ENCODE measurements around the gene SCUBE3.

Gene SCUBE3

GRCh38 chr6:35295036-35295435 is 81.3 kb downstream of the SCUBE3 start:
- Histone ChIP-seq H3K27ac (ENCODE audit: insufficient read depth, low read length, poor library complexity, severe bottlenecking) (no peak overlapping the region), H3K4me1 (ENCODE audit: control insufficient read depth, insufficient read depth, low read length, poor library complexity, severe bottlenecking) (peaks cover 19% of the 10 kb centered on the region), H3K9me3 (ENCODE audit: control insufficient read depth, low read length) (no peaks in the 10 kb centered on the region), H3K36me3 (ENCODE audit: control insufficient read depth, insufficient read depth, low read length) (peaks cover 51% of the 10 kb centered on the region), H3K4me3 (ENCODE audit: insufficient read depth, low read depth, low read length, poor library complexity, severe bottlenecking) (no peak overlapping the region), H3K27me3 (replicated peaks; ENCODE audit: control insufficient read depth, insufficient read depth, low read length, poor library complexity, severe bottlenecking) (no peaks in the 10 kb centered on the region)
- no peak for DNase-seq

- H3K27me3 ChIP-seq (replicated peaks; ENCODE audit: control insufficient read depth, insufficient read depth, low read length, poor library complexity, severe bottlenecking): no peaks in the 10 kb centered on the region
- no peak overlapping the region for H3K27ac ChIP-seq (ENCODE audit: insufficient read depth, low read length, poor library complexity, severe bottlenecking)
- DNase-seq: no peak
- no peak overlapping the region for H3K4me3 ChIP-seq (ENCODE audit: insufficient read depth, low read depth, low read length, poor library complexity, severe bottlenecking)
- H3K9me3 ChIP-seq (ENCODE audit: control insufficient read depth, low read length): no peaks in the 10 kb centered on the region
- peaks cover 44% of the 10 kb centered on the region for H3K36me3 ChIP-seq (ENCODE audit: control insufficient read depth, insufficient read depth, low read length)
- H3K4me1 ChIP-seq (ENCODE audit: control insufficient read depth, insufficient read depth, low read length, poor library complexity, severe bottlenecking): peaks cover 26% of the 10 kb centered on the region
Measured at GRCh38 chr6:35295521-35296315, 82.0 kb downstream of the SCUBE3 start.

- Histone ChIP-seq H3K4me1 (ENCODE audit: control insufficient read depth, insufficient read depth, low read length, poor library complexity, severe bottlenecking) (peaks cover 38% of the 10 kb centered on the region), H3K4me3 (ENCODE audit: insufficient read depth, low read depth, low read length, poor library complexity, severe bottlenecking) (no peak overlapping the region), H3K36me3 (ENCODE audit: control insufficient read depth, insufficient read depth, low read length) (peaks cover 31% of the 10 kb centered on the region), H3K9me3 (ENCODE audit: control insufficient read depth, low read length) (no peaks in the 10 kb centered on the region), H3K27ac (ENCODE audit: insufficient read depth, low read length, poor library complexity, severe bottlenecking) (peak overlapping the region; percentile 94), H3K27me3 (replicated peaks; ENCODE audit: control insufficient read depth, insufficient read depth, low read length, poor library complexity, severe bottlenecking) (no peaks in the 10 kb centered on the region)
- no peak for DNase-seq
Measured at GRCh38 chr6:35296931-35297600, 83.3 kb downstream of the SCUBE3 start.

- H3K4me1 ChIP-seq (ENCODE audit: control insufficient read depth, insufficient read depth, low read length, poor library complexity, severe bottlenecking): peaks cover 45% of the 10 kb centered on the region
- peak; percentile 80 to 83 (median 81) for DNase-seq
- no peaks in the 10 kb centered on the region for H3K27me3 ChIP-seq (replicated peaks; ENCODE audit: control insufficient read depth, insufficient read depth, low read length, poor library complexity, severe bottlenecking)
- H3K27ac ChIP-seq (ENCODE audit: insufficient read depth, low read length, poor library complexity, severe bottlenecking): peak within 1 kb of the TSS; percentile 94
- no peaks in the 10 kb centered on the region for H3K9me3 ChIP-seq (ENCODE audit: control insufficient read depth, low read length)
- peaks cover 24% of the 10 kb centered on the region for H3K36me3 ChIP-seq (ENCODE audit: control insufficient read depth, insufficient read depth, low read length)
- H3K4me3 ChIP-seq (ENCODE audit: insufficient read depth, low read depth, low read length, poor library complexity, severe bottlenecking): peak within 1 kb of the TSS; percentile 91
Measured at GRCh38 chr6:35297601-35298481, 84.1 kb downstream of the SCUBE3 start, which contains the start of gene DEF6. Gene DEF6, plus strand, starts transcription at chr6:35297818. Its CDS starts 39 bp downstream, at chr6:35297857.

GRCh38 chr6:35298625-35299140 is 84.9 kb downstream of the SCUBE3 start:
- Histone ChIP-seq H3K27me3 (replicated peaks; ENCODE audit: control insufficient read depth, insufficient read depth, low read length, poor library complexity, severe bottlenecking) (no peaks in the 10 kb centered on the region), H3K36me3 (ENCODE audit: control insufficient read depth, insufficient read depth, low read length) (peaks cover 16% of the 10 kb centered on the region), H3K4me1 (ENCODE audit: control insufficient read depth, insufficient read depth, low read length, poor library complexity, severe bottlenecking) (peaks cover 50% of the 10 kb centered on the region), H3K9me3 (ENCODE audit: control insufficient read depth, low read length) (no peaks in the 10 kb centered on the region), H3K27ac (ENCODE audit: insufficient read depth, low read length, poor library complexity, severe bottlenecking) (peak overlapping the region; percentile 94), H3K4me3 (ENCODE audit: insufficient read depth, low read depth, low read length, poor library complexity, severe bottlenecking) (peak overlapping the region; percentile 91)
- DNase-seq: no peak

GRCh38 chr6:35299674-35300073 is 85.9 kb downstream of the SCUBE3 start:
- H3K36me3 ChIP-seq (ENCODE audit: control insufficient read depth, insufficient read depth, low read length): peaks cover 18% of the 10 kb centered on the region
- peak overlapping the region; percentile 91 for H3K4me3 ChIP-seq (ENCODE audit: insufficient read depth, low read depth, low read length, poor library complexity, severe bottlenecking)

GRCh38 chr6:35300848-35301247 is 87.1 kb downstream of the SCUBE3 start:
- peaks cover 11% of the 10 kb centered on the region for H3K36me3 ChIP-seq (ENCODE audit: control insufficient read depth, insufficient read depth, low read length)
- no peaks in the 10 kb centered on the region for H3K27me3 ChIP-seq (replicated peaks; ENCODE audit: control insufficient read depth, insufficient read depth, low read length, poor library complexity, severe bottlenecking)
- peak overlapping the region; percentile 91 for H3K4me3 ChIP-seq (ENCODE audit: insufficient read depth, low read depth, low read length, poor library complexity, severe bottlenecking)
- H3K9me3 ChIP-seq (ENCODE audit: control insufficient read depth, low read length): no peaks in the 10 kb centered on the region
- H3K27ac ChIP-seq (ENCODE audit: insufficient read depth, low read length, poor library complexity, severe bottlenecking): peak overlapping the region; percentile 94
- H3K4me1 ChIP-seq (ENCODE audit: control insufficient read depth, insufficient read depth, low read length, poor library complexity, severe bottlenecking): peaks cover 69% of the 10 kb centered on the region
- peak; percentile 32 to 46 (median 42) for DNase-seq

More at GRCh38 chr6:35299674-35300073, 85.9 kb downstream of the SCUBE3 start:
- Histone ChIP-seq H3K4me1 (ENCODE audit: control insufficient read depth, insufficient read depth, low read length, poor library complexity, severe bottlenecking) (peaks cover 60% of the 10 kb centered on the region), H3K27me3 (replicated peaks; ENCODE audit: control insufficient read depth, insufficient read depth, low read length, poor library complexity, severe bottlenecking) (no peaks in the 10 kb centered on the region), H3K27ac (ENCODE audit: insufficient read depth, low read length, poor library complexity, severe bottlenecking) (peak overlapping the region; percentile 94), H3K9me3 (ENCODE audit: control insufficient read depth, low read length) (no peaks in the 10 kb centered on the region)
- no peak for DNase-seq
